ENCODE measurements around the gene TMEM117. TPM values are rescaled to one million over a fixed set of nuclear protein-coding genes. Genes with fewer than 3 reads are reported as not detected.
"Not testable (repeated sequence)": the region's sequence is repeated elsewhere in the genome, so short reads cannot be mapped to it uniquely, and the experiment has no call there.

TMEM117 gene
- total RNA-seq, 1 experiment from 2014 or later = 8.2 TPM

DNA sequence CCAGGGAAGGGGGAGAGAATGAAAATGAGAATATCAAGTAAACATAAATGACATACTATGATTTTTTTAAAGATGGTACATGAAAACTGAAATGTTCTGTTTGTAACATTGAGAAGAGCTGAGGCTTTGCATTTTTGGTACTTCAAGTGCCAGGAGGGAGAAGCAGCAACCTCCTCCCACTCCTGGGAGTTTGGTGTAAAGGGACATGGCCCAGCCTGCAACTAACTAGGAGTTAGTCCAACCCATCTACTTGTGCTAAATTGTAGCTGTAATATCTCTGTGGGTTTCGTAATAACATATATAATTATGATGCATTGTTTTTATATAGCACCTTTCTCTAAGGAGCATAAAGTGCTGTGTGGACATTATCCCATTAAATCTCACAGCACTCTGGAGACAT lies 522.8 kb downstream of the TMEM117 start:
- Histone ChIP-seq H3K4me1 (replicated peaks) (no peaks in the 10 kb centered on the region), H3K36me3 (no peaks in the 10 kb centered on the region), H3K27me3 (replicated peaks) (no peaks in the 10 kb centered on the region), H3K27ac (no peak overlapping the region), H3K4me3 (no peak overlapping the region), H3K9me3 (replicated peaks) (no peaks in the 10 kb centered on the region)
- DNase-seq (ENCODE audit: low read depth in 1 of 2, low spot score in 2 of 2) = no peak

DNA sequence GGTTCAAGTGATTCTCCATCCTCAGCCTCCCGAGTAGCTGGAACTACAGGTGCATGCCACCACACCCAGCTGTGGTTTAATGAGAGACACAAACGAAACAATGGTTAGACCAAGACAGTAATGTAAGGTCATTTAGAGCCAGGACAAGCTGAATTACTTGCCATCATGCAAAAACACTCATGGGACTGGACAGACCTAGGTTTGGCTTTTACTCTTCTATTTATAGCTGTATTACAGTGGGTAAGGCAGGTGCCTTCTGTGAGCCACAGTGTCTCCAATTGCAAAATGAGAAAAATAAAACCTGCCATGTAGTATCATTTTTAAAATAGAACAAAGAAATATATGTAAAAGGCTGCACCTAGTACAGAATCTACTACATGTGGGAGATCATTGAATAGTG lies 527.1 kb downstream of the TMEM117 start:
- H3K4me3 ChIP-seq = no peak overlapping the region
- no peaks in the 10 kb centered on the region for H3K27me3 ChIP-seq (replicated peaks)
- no peaks in the 10 kb centered on the region for H3K36me3 ChIP-seq
- no peaks in the 10 kb centered on the region for H3K9me3 ChIP-seq (replicated peaks)
- DNase-seq (ENCODE audit: low read depth in 1 of 2, low spot score in 2 of 2) = no peak
- H3K27ac ChIP-seq = no peak overlapping the region
- H3K4me1 ChIP-seq (replicated peaks) = no peaks in the 10 kb centered on the region

DNA sequence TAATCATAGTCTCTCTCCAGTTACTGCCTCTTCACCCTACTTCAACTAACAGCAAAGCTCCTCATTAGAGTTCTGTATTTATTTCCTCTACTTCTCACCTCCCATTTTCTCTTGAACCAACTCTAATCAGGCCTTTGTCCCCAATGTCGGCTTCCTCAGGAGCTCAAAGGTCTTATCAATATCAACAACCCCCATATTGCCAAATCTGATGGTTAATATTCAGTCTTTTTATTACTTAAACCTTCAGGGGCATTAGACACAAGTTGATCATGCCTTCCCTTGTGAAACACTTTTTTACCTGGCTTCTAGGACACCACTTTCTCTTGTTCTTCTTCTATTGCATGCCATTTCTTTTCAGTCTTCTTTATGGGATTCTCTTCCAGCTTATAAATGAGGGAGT lies 531.3 kb downstream of the TMEM117 start:
- Histone ChIP-seq H3K9me3 (replicated peaks) (no peaks in the 10 kb centered on the region), H3K36me3 (no peaks in the 10 kb centered on the region), H3K27ac (no peak overlapping the region), H3K27me3 (replicated peaks) (no peaks in the 10 kb centered on the region; the same call in 1 of the 2 replicates), H3K4me3 (no peak overlapping the region), H3K4me1 (replicated peaks) (no peaks in the 10 kb centered on the region)
- DNase-seq (ENCODE audit: low read depth in 1 of 2, low spot score in 2 of 2) = no peak

DNA sequence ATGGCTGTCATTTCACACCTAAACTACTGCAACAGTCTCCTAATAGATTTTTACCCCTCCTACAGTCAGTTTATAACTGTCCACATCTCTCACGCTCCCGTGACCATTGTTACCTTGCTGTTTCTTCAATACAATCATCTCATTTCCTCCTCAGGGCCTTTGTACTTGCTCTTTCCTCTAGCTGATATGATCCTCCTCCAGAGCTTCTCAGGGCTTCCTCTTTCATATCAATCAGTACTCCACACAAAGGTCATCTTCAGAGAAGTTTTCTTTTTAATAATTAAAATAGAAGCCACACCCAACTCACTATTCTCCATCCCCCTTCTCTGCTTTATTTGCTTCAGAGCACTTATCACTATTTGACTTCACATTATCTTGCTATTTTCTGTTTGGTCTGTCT lies 532.0 kb downstream of the TMEM117 start:
- Histone ChIP-seq H3K36me3 (no peaks in the 10 kb centered on the region), H3K27me3 (replicated peaks) (no peaks in the 10 kb centered on the region; the same call in 1 of the 2 replicates), H3K4me3 (no peak overlapping the region), H3K27ac (no peak overlapping the region), H3K9me3 (replicated peaks) (no peaks in the 10 kb centered on the region), H3K4me1 (replicated peaks) (no peaks in the 10 kb centered on the region)
- no peak for DNase-seq (ENCODE audit: low read depth in 1 of 2, low spot score in 2 of 2)

DNA sequence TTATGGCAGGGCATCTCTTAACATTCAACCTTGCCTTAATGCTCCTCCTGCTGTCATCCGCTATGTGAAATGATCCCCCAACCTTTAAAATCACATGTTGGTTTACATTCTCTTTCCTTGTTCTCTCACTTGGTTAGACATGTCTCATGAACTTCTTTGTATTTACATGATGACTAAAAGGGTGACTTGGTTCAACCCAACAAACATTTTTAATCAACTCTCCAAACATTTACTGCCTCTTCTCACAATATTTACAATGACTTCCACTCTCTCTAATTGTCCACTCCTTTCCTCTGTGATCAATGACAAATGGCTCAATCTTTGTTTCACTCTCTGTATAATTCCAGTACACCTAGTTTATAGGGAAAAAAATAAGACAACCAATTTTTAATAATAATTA lies 534.1 kb downstream of the TMEM117 start:
- H3K4me1 ChIP-seq (replicated peaks) = no peaks in the 10 kb centered on the region
- no peaks in the 10 kb centered on the region for H3K9me3 ChIP-seq (replicated peaks)
- H3K4me3 ChIP-seq = no peak overlapping the region
- no peaks in the 10 kb centered on the region for H3K36me3 ChIP-seq
- no peak for DNase-seq (ENCODE audit: low read depth in 1 of 2, low spot score in 2 of 2)
- H3K27ac ChIP-seq = no peak overlapping the region
- H3K27me3 ChIP-seq (replicated peaks) = no peaks in the 10 kb centered on the region; the same call in 1 of the 2 replicates

DNA sequence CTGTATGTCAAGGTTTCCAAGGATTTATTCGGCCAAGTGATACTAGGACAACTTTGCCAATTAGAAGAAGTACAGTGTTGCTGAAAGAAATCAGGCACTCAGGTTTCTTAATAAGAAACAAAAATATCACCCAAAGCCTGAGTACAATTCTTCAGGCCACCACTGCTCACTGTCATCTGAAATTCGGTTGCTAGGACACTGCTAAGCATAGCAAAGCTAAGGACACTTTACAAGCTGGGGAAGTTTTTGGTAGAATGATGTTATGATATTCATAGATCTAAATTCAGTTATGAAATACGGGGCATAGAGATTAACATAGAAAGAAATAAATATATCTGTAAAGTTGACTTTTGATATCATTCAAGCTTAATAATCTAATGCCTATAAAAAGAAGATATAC lies 535.1 kb downstream of the TMEM117 start:
- H3K27me3 ChIP-seq (replicated peaks) = no peaks in the 10 kb centered on the region; the same call in 1 of the 2 replicates
- no peaks in the 10 kb centered on the region for H3K4me1 ChIP-seq (replicated peaks)
- H3K9me3 ChIP-seq (replicated peaks) = no peaks in the 10 kb centered on the region
- H3K36me3 ChIP-seq = no peaks in the 10 kb centered on the region
- no peak for DNase-seq (ENCODE audit: low read depth in 1 of 2, low spot score in 2 of 2)
- H3K4me3 ChIP-seq = no peak overlapping the region
- no peak overlapping the region for H3K27ac ChIP-seq

DNA sequence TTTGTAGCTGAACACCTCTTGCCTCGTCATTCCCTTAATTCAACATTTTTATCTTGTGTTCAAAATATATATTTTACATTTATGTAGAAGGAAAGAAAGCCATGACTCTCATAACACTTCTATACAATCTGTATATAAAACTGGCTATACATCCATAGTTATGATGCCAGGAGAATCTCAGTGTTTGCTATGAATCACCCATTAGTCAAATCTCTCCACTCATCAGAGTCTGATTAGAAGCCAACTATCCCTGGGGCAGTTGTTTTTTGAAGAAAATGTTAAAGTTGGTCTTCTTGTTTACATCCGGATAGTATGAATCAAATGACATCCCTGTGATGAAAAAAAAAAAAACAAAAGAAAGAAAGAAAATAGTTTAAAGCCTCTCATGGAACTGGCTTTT lies 536.4 kb downstream of the TMEM117 start:
- no peaks in the 10 kb centered on the region for H3K4me1 ChIP-seq (replicated peaks)
- no peak overlapping the region for H3K4me3 ChIP-seq
- no peaks in the 10 kb centered on the region for H3K9me3 ChIP-seq (replicated peaks)
- H3K27ac ChIP-seq = no peak overlapping the region
- H3K36me3 ChIP-seq = no peaks in the 10 kb centered on the region
- H3K27me3 ChIP-seq (replicated peaks) = no peaks in the 10 kb centered on the region; the same call in 1 of the 2 replicates
- DNase-seq (ENCODE audit: low read depth in 1 of 2, low spot score in 2 of 2) = no peak

DNA sequence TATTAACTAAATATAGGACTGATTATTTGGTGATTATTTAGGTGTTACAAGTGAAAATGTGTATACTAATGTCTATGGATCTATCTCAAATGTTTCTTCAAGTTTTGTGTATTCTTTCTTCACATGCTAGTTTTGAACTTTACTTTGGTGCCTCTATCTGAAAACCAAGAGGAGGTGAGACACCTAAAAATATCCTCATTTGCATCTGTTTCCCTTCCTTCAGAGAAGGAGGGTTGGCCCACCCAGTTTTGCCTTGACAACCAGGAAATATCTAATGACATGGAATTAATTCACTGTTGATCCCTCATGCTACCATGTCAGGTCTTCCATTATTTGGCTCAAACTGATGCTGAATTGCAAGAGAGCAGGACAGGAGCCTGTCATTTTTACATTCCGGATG lies 539.8 kb downstream of the TMEM117 start:
- no peak for DNase-seq (ENCODE audit: low read depth in 1 of 2, low spot score in 2 of 2)
- no peaks in the 10 kb centered on the region for H3K36me3 ChIP-seq
- H3K4me1 ChIP-seq (replicated peaks) = no peaks in the 10 kb centered on the region

DNA sequence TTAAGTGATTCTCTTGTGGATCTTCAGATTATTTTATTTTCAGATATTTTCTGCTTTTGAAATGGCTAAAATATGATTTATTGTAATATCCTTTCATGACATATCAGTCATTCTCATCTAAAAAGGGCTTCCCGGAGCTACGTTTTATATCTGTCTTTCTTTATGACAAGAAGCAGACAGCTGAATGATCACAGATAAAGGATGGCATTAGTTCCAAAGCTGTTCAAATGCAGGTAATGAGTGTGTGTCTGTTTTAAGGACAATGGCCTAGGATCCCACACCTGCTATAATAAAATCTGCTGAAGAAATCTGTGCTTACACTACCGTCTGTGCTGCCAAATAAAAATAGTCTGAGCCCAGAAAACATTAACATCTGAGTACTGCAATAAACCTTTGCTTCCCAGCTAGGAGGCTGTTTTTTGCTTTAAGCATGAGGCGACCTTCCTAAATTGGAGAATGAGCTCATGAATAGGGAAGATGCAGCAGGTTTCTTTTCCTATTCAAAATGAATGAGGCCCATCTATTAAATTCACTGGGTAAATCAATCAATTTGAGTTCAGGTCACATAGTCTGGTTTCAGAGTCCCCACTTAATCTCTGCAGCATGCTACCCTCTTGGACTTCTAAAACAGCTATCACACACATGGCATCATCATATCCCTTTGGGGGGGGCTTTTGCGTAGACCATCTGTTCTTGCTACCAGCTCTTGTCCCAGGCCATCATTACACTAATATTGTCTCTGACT lies 541.7 kb downstream of the TMEM117 start:
- no peak overlapping the region for H3K27ac ChIP-seq
- DNase-seq (ENCODE audit: low read depth in 1 of 2, low spot score in 2 of 2) = no peak
- H3K9me3 ChIP-seq (replicated peaks) = no peaks in the 10 kb centered on the region
- no peaks in the 10 kb centered on the region for H3K27me3 ChIP-seq (replicated peaks)
- H3K36me3 ChIP-seq = no peaks in the 10 kb centered on the region
- no peaks in the 10 kb centered on the region for H3K4me1 ChIP-seq (replicated peaks)
- H3K4me3 ChIP-seq = no peak overlapping the region

More for the DNA sequence above, 539.8 kb downstream of the TMEM117 start:
- Histone ChIP-seq H3K9me3 (replicated peaks) (no peaks in the 10 kb centered on the region), H3K4me3 (no peak overlapping the region), H3K27me3 (replicated peaks) (no peaks in the 10 kb centered on the region), H3K27ac (no peak overlapping the region)

DNA sequence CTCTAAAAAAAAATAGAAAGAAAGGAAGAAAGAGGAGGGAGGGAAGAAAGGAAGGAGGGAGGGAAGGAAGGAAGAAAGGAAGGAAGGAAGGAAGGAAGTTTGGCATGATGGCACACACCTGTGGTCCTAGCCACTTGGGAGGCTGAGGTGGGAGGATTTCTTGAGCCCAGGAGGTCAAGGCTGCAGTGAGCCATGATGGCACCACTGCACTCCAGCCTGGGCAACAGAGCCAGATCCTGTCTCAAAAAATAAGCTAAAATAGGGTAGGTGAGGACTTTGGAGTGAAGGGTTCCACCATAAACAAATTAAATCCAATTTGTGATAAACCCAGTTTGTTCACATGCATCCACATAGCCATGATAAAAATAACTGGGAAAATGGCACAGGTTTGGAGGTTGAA lies 543.2 kb downstream of the TMEM117 start:
- not testable (repeated sequence) for H3K36me3 ChIP-seq, H3K4me3 ChIP-seq, H3K27ac ChIP-seq

DNA sequence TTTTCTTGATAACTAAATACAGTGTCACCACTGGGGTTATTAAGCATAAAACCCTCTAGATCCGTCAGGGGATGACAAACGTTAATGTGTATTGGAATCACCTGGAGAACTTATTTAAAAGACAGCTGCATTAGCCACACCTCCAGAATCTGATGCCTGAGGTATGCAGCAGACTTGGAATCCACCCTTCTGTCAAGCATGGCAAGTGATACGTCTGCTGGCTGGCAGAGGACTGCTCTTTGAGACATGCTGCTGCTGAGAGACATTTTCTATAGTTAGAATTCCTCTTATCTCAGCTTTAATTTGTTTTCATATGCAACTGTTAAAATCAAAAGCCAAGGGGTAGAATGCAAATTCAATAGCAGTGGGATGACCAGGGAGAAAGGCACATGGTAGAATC lies 544.0 kb downstream of the TMEM117 start:
- Histone ChIP-seq H3K9me3 (replicated peaks) (no peaks in the 10 kb centered on the region), H3K4me1 (replicated peaks) (no peaks in the 10 kb centered on the region), H3K27me3 (replicated peaks) (no peaks in the 10 kb centered on the region), H3K4me3 (no peak overlapping the region), H3K27ac (no peak overlapping the region), H3K36me3 (no peaks in the 10 kb centered on the region)
- no peak for DNase-seq (ENCODE audit: low read depth in 1 of 2, low spot score in 2 of 2)

More for the DNA sequence above, 543.2 kb downstream of the TMEM117 start:
- not testable (repeated sequence) for DNase-seq (ENCODE audit: low read depth in 1 of 2, low spot score in 2 of 2); H3K4me1 ChIP-seq (replicated peaks); H3K27me3 ChIP-seq (replicated peaks); H3K9me3 ChIP-seq (replicated peaks)

DNA sequence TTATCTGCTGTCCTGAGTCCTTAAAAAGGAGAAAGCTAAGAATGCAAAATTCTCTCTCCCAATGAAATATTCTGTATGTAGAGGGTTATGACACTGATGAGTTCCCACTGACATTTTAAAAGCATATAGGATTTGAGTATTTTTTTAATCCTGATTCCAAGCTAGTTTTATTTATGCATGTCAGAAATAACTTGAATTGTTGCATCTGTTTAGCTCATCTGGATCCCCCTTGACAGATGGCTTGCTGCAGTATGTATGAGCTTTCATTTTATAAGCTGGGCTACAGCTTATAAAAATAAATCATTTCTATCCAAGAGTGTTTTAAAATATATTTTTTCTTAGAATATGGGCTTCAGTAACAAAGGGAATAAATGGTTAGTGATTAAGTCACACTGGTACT lies 545.0 kb downstream of the TMEM117 start:
- H3K9me3 ChIP-seq (replicated peaks) = no peaks in the 10 kb centered on the region
- no peaks in the 10 kb centered on the region for H3K27me3 ChIP-seq (replicated peaks)
- DNase-seq (ENCODE audit: low read depth in 1 of 2, low spot score in 2 of 2) = no peak
- no peaks in the 10 kb centered on the region for H3K4me1 ChIP-seq (replicated peaks)
- no peak overlapping the region for H3K4me3 ChIP-seq
- no peak overlapping the region for H3K27ac ChIP-seq
- H3K36me3 ChIP-seq = no peaks in the 10 kb centered on the region

DNA sequence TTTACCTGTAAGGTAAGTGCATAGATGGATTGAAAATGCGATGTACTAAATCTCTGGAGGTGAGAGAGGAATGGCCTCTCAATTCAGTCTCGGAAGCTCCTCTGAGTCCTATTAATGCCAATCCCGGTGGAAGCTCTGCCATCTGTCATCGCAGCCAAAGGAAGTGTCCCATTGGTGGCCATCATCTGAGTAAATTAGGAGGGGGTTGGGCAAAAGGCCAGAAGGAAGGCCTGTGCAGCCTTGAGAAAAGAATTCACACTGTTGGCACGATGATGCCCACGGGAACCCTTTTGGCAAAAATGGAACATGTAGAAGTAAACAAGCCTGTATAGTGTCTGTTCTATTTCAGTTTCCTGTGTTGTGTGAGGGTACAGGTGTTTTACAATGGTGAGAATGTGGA lies 545.5 kb downstream of the TMEM117 start:
- Histone ChIP-seq H3K4me3 (no peak overlapping the region), H3K27ac (no peak overlapping the region), H3K9me3 (replicated peaks) (no peaks in the 10 kb centered on the region), H3K36me3 (no peaks in the 10 kb centered on the region), H3K4me1 (replicated peaks) (no peaks in the 10 kb centered on the region), H3K27me3 (replicated peaks) (no peaks in the 10 kb centered on the region)
- no peak for DNase-seq (ENCODE audit: low read depth in 1 of 2, low spot score in 2 of 2)

DNA sequence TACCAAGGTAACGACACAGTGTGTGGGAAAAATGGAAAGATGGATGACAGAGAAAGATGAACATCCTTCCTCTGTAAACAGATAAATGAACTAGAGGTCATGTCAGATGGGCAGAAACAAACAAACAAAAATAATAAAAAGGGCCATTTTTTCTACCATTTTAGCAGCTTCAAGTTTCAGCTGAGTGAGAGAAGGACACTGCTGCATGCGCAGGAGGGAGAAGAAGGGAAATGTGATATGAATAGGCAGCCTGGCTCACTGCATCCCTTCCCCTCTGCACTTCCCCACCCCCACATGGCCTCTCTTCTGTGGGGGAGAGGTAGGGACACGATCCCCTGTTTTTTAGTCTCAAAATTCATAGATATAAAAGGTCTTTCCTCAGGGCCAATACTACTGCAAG lies 548.3 kb downstream of the TMEM117 start:
- Histone ChIP-seq H3K9me3 (replicated peaks) (no peaks in the 10 kb centered on the region), H3K27ac (no peak overlapping the region), H3K36me3 (no peaks in the 10 kb centered on the region), H3K27me3 (replicated peaks) (no peaks in the 10 kb centered on the region), H3K4me3 (no peak overlapping the region), H3K4me1 (replicated peaks) (no peaks in the 10 kb centered on the region)
- DNase-seq (ENCODE audit: low read depth in 1 of 2, low spot score in 2 of 2) = no peak

DNA sequence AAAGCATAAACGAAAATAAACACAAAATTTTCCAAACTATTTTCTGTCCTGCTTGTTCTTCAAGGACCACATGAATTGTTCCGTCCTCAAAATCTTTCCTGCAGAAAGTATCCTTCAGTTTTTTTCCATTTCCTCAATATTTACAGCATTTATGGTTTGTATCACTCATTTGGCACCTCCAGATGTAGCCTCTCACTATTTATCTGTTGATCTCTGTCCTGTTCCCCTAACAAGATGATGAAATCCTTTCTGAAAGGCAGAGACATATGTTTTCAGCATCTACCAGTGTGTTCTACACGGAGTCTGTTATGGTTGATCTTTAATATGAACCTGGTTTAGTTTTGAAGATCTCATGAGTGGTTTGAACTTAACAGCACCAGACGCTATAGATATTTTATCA lies 550.1 kb downstream of the TMEM117 start:
- no peaks in the 10 kb centered on the region for H3K4me1 ChIP-seq (replicated peaks)
- H3K27ac ChIP-seq = no peak overlapping the region
- H3K36me3 ChIP-seq = no peaks in the 10 kb centered on the region
- DNase-seq (ENCODE audit: low read depth in 1 of 2, low spot score in 2 of 2) = no peak
- no peaks in the 10 kb centered on the region for H3K9me3 ChIP-seq (replicated peaks)
- no peaks in the 10 kb centered on the region for H3K27me3 ChIP-seq (replicated peaks)
- H3K4me3 ChIP-seq = no peak overlapping the region

All from SJSA1 (cell line).